COLO829 (cell line): Measurements from ENCODE around the gene EIF1.

Source experiments
- DNase-seq: peaks from one replicate; pipeline ENCODE4 v3.0.0; 2012; ENCODE audit warnings: low spot score

Gene EIF1

DNA sequence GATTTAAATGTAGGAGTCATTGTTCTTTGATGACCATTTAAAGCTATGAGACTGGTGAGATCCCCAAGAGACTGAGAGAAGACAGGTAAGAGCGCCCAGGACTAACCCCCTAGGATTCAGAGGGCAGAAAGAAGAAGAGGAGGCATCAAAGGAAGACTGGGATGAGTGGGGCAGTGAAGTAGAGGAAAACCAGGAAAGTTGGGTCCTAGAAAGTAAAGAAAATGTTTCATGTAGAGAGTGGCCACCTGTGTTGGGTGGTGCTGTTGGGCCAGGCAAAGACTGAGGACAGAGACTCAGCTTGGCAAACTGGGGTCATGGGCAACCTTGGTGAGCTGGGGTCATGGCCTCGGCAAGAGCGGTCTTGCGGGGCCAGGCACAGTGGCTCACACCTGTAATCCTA, 47.1 kb downstream of the EIF1 start:
- DNase-seq: no peak

DNA sequence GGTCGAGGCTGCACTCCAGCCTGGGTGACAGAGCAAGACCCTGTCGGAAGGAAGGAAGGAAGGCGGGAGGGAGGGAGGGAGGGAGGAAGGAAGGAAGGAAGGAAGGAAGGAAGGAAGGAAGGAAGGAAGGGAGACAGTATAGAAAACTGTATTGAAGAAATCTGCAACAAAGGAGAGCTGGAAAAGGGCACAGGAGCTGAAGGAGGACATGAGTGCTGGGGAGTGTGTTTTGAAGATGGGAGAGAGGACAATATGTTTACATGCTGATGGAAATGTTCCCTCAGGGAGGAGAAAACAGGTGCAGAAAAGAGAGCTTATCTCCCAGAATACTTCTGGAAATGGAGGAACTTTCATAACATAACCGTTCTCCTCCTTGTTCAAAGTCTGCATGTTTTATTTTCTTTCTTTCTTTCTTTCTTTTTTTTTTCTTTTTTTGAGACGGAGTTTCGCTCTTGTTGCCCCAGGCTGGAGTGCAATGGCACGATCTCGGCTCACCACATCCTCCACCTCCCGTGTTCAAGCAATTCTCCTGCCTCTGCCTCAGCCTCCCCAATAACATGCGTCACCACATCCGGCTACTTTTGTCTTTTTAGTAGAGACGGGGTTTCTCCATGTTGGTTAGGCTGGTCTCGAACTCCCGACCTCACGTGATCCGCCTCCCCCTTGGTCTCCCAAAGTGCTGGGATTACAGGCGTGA, 48.4 kb downstream of the EIF1 start:
- no peak for DNase-seq

- DNase-seq: peak; percentile 26
Observed at GRCh38 chr17:41737680-41738023, 49.0 kb downstream of the EIF1 start.

DNA sequence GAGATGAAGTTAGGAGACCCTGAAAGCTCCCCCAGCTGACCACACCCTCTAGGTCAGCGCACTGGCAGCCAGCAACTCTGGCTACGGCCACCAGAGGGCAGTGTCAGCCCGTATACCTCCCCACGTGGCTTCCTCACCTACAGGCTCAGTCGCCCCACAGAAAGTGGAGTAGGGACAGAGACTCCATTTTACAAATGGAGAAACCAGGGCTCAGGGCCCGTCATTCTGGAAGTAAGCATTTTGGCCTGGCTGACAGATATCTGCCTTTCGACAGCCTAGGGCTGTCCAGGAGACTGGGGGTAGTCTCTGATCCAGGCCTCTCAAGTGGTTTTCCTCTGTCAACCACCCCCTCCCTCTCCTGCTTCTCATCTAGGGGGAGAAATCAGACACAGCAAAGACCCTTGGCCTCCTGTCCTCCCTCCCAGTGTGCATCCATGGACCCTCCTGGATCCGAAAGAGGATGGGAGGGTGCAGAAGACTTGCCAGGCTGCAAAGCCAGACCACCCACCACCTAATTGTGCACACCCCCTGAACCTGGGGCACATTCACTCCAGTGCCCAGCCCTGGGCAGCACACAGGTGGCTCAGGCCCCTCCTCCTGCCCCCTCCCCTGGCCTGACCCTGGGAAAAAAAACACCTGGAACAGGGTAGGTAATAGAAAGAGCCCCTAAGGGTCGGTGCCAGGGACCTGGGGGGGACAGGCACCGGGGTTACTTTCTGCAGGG, 49.6 kb downstream of the EIF1 start:
- peak; percentile 88 for DNase-seq

DNA sequence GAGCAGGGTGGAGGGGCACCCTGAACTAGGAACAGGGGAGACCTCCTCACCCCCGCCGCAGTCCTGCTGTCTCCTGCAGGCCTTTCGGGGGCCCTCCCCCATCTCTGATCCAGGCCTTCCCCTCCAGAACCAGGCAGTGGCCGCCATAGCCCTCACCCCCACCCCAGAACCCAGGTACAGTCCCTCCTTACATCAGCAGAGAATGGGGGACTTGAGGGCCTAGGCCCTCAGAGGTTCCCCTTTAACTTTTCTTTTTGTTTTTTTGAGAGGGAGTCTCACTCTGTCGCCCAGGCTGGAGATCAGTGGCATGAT, 50.1 kb downstream of the EIF1 start:
- no peak for DNase-seq

GRCh38 chr17:41739661-41740352, 51.1 kb downstream of the EIF1 start:
- no peak for DNase-seq

DNA sequence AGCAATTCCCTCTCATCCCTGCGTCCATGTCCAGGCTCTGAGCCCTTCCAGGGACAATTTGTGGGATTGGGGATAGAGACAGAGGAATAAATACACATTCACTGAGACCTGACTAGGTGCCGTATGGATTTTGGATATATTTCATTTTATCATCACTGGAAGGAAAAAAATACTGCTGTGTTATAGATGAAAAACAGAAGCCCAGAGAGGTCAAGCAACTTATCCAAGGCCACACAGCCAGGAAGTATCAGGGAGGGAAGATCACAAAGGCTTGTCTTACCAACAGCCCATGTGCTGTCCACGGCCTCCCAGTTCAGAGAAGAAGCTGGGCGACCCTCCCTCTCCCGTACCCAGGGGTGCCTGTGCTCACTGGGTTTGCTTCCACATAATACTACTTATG, 51.8 kb downstream of the EIF1 start:
- DNase-seq: no peak

DNA sequence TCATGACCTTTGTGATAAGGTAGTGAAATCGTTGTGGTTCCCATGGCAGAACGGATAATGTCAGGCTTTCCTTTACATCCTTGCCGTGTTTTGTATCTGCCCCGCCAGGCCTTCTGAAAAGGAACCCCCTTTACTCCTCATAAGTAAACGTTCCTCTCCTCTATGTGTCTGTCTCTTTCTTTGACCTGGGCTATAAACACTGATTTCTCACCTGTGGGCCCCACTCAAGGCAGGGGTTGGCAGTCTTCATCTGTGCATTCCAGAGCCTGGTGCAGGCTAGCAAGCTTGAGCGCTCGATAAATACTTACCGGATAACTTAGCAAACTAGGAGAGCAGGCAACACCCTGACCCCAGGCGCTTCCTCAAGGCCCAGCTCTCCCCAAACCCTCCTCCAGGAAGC, 53.0 kb downstream of the EIF1 start:
- no peak for DNase-seq
